Glomerular visceral epithelial cell (primary cell): Measurements from ENCODE around the gene NMBR.
"Not testable (repeated sequence)": the region's sequence is repeated elsewhere in the genome, so short reads cannot be mapped to it uniquely, and the experiment has no call there.

ENCODE experiments used
- DNase-seq: peaks from one replicate; pipeline ENCODE4 v3.0.0-alpha.2; 2016; ENCODE audit errors: extremely low spot score

NMBR gene

GRCh38 chr6:142058551-142059290 lies 88.2 kb downstream of the NMBR start:
- no peak for DNase-seq

- no peak for DNase-seq
These were observed 91.7 kb downstream of the NMBR start for GRCh38 chr6:142055219-142055618.

GRCh38 chr6:142051404-142051803 lies 95.5 kb downstream of the NMBR start:
- no peak for DNase-seq

GRCh38 chr6:142048593-142048980 lies 98.3 kb downstream of the NMBR start:
- no peak for DNase-seq

- DNase-seq, result no peak
These were observed 98.9 kb downstream of the NMBR start for GRCh38 chr6:142047934-142048592.

GRCh38 chr6:142045380-142046278 lies 101.3 kb downstream of the NMBR start:
- peak; percentile 20 for DNase-seq

GRCh38 chr6:142035890-142036289 lies 111.0 kb downstream of the NMBR start:
- no peak for DNase-seq

- DNase-seq, result no peak
These were observed 115.9 kb downstream of the NMBR start for GRCh38 chr6:142031035-142031434.

- DNase-seq, result no peak
These were observed 116.8 kb downstream of the NMBR start for GRCh38 chr6:142030115-142030619.

GRCh38 chr6:142028527-142028926 lies 118.4 kb downstream of the NMBR start:
- DNase-seq, result no peak

- not testable (repeated sequence) for DNase-seq
These were observed 119.1 kb downstream of the NMBR start for GRCh38 chr6:142027804-142028203.

- DNase-seq, result no peak
These were observed 119.8 kb downstream of the NMBR start for GRCh38 chr6:142027074-142027473.

- no peak for DNase-seq
These were observed 120.5 kb downstream of the NMBR start for GRCh38 chr6:142026471-142026870.
